A673 (cell line): ENCODE results near the gene TSGA10IP. TPM values are rescaled to one million over a fixed set of nuclear protein-coding genes. Genes with fewer than 3 reads are reported as not detected.
A peak's percentile ranks its signal among the peaks of the same experiment; 100 is the strongest.

ENCODE experiments used
- BruUV-seq: library from RNA; stranded (reverse); fragments of 400-500 nt; replicated peaks from 2 replicates; lab custom pipeline; 2021; lab: Mats Ljungman, UMichigan
- CTCF ChIA-PET: fragments of 300-600 bp; sonication (Branson Sonifier 250); formaldehyde crosslinking; loops from one replicate; lab custom pipeline; 2022; ENCODE audit warnings: antibody characterized with exemption; lab: Charles Lee
- POLR2A ChIA-PET: fragments of 300-600 bp; sonication (Branson Sonifier 250); formaldehyde crosslinking; loops from one replicate; lab custom pipeline; 2022; ENCODE audit warnings: antibody characterized with exemption; ENCODE audit not compliant: low non-redundant PET; lab: Charles Lee
- DNase-seq: peaks from one replicate; pipeline ENCODE4 v3.0.0-alpha.2; 2015; ENCODE audit warnings: low spot score
- H3K27ac ChIP-seq: fragments of 200-600 bp; sonication (generic); 2 replicates; pipeline ENCODE4 v1.5.1; 2016; ENCODE audit warnings: mixed run types, low read depth, mild to moderate bottlenecking, mixed read lengths, antibody characterized with exemption, low read length; ENCODE audit not compliant: poor library complexity, severe bottlenecking
- H3K27me3 ChIP-seq: fragments of 200-600 bp; sonication (generic); replicated peaks from 2 replicates; pipeline ENCODE4 v1.6.1; 2017; ENCODE audit warnings: mixed run types, low read depth, mild to moderate bottlenecking, mixed read lengths, antibody characterized with exemption, low read length; ENCODE audit not compliant: insufficient read depth, poor library complexity
- H3K36me3 ChIP-seq: fragments of 200-600 bp; sonication (generic); 2 replicates; pipeline ENCODE4 v1.6.1; 2016; ENCODE audit warnings: mixed run types, mild to moderate bottlenecking, mixed read lengths, antibody characterized with exemption, low read length; ENCODE audit not compliant: insufficient read depth, poor library complexity, severe bottlenecking
- H3K4me1 ChIP-seq: fragments of 200-600 bp; sonication (generic); 2 replicates; pipeline ENCODE4 v1.6.1; 2017; ENCODE audit warnings: mixed run types, mild to moderate bottlenecking, mixed read lengths, antibody characterized with exemption, low read length; ENCODE audit not compliant: insufficient read depth, poor library complexity, severe bottlenecking
- H3K4me3 ChIP-seq: fragments of 200-600 bp; sonication (generic); 2 replicates; pipeline ENCODE4 v1.5.1; 2016; ENCODE audit warnings: low read depth, mixed run types, mild to moderate bottlenecking, mixed read lengths, low read length; ENCODE audit not compliant: poor library complexity, severe bottlenecking
- H3K9me3 ChIP-seq: fragments of 200-600 bp; sonication (generic); 2 replicates; pipeline ENCODE4 v1.6.1; 2016; ENCODE audit warnings: mixed run types, low read depth, mild to moderate bottlenecking, mixed read lengths, antibody characterized with exemption, low read length; ENCODE audit not compliant: poor library complexity, severe bottlenecking
- CTCF ChIP-seq: fragments of 300-800, 200-600 bp; sonication (generic); conservative IDR thresholded peaks from 2 replicates; pipeline ENCODE4 v1.5.1; 2017; ENCODE audit warnings: low read depth, mild to moderate bottlenecking, antibody characterized with exemption, low read length, moderate library complexity, mixed read lengths
- EZH2 ChIP-seq: fragments of 200-600 bp; sonication (generic); IDR thresholded peaks from 2 replicates; pipeline ENCODE4 v1.6.1; 2017; ENCODE audit warnings: borderline replicate concordance, low read depth, mild to moderate bottlenecking, mixed read lengths, antibody characterized with exemption, low read length; ENCODE audit not compliant: poor library complexity, severe bottlenecking
- intact Hi-C: fragments of 100-400 bp; cut with micrococcal nuclease; formaldehyde crosslinking; loops from one replicate; pipeline ENCODE4 v1.10.0; 2022; ENCODE audit not compliant: unreplicated experiment
- total RNA-seq: library from RNA; stranded (reverse); gene quantifications from 2 replicates; pipeline ENCODE4 v1.2.3, GENCODE V29; 2021

The TSGA10IP gene
- total RNA-seq, 1 experiment from 2014 or later, result not detected

- BruUV-seq, result no TSS peak
- TF ChIP-seq EZH2, result no peak
- no peak for TF ChIP-seq CTCF
- CTCF ChIA-PET, result interaction anchor here (0.6 to 1.2 kb wide), 2 partner anchors 42 to 43 kb away, joined by 3 to 13 read pairs; partner anchors contain the start of genes CCDC85B and FIBP
Observed at GRCh38 chr11:65931773-65932557, 13.3 kb upstream of the TSGA10IP start.

GRCh38 chr11:65932558-65932919, 12.7 kb upstream of the TSGA10IP start:
- intact Hi-C loops, result no loop called here
- Histone ChIP-seq H3K4me1 (no peaks in the 10 kb centered on the region), H3K9me3 (no peaks in the 10 kb centered on the region), H3K4me3 (no peak overlapping the region), H3K27me3 (no peaks in the 10 kb centered on the region), H3K36me3 (no peaks in the 10 kb centered on the region), H3K27ac (no peak overlapping the region)
- ChIA-PET CTCF (interaction anchor here (1.2 kb wide), 1 partner anchor 44 kb away, joined by 13 read pairs; the partner anchor contains the start of gene FIBP), POLR2A (no interaction called here)
- peak; percentile 75 for DNase-seq
- no peak for TF ChIP-seq EZH2
- TF ChIP-seq CTCF, result no peak; the same call in 1 of the 2 replicates
- no TSS peak for BruUV-seq

More at GRCh38 chr11:65931773-65932557, 13.3 kb upstream of the TSGA10IP start:
- H3K36me3 ChIP-seq, result no peaks in the 10 kb centered on the region
- no peak overlapping the region for H3K27ac ChIP-seq
- H3K27me3 ChIP-seq, result no peaks in the 10 kb centered on the region
- H3K4me3 ChIP-seq, result no peak overlapping the region
- no peaks in the 10 kb centered on the region for H3K4me1 ChIP-seq
- H3K9me3 ChIP-seq, result no peaks in the 10 kb centered on the region
- POLR2A ChIA-PET, result no interaction called here
- DNase-seq, result no peak
- intact Hi-C loops, result no loop called here

DNA sequence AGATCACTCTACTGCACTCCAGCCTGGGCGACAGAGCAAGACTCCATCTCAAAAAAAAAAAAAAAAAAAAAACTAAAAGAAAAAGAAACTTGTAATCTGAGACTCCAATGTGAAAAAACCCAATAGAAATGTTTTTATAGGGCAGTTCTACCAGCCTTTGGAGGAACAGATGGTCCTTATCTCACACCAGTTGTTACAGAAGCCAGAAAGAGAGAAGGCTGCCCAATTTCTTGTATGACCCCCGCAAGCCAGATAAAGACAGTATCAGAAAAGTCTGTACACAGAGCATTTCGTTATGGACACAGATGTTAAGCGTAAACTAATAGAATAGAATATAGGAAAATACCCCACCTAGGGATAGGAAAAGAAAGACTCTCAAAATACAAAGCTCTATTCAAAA, 11.3 kb upstream of the TSGA10IP start:
- BruUV-seq, result no TSS peak
- no peaks in the 10 kb centered on the region for H3K9me3 ChIP-seq
- H3K4me1 ChIP-seq, result no peaks in the 10 kb centered on the region
- ChIA-PET POLR2A (interaction anchor here (0.7 kb wide), 1 partner anchor 217 kb away, joined by 5 read pairs; no protein-coding TSS in a partner anchor), CTCF (no interaction called here)
- no peaks in the 10 kb centered on the region for H3K36me3 ChIP-seq
- H3K27ac ChIP-seq, result no peak overlapping the region
- H3K4me3 ChIP-seq, result no peak overlapping the region
- no peak for DNase-seq
- TF ChIP-seq CTCF, result no peak
- no peak for TF ChIP-seq EZH2
- intact Hi-C loops, result no loop called here
- no peaks in the 10 kb centered on the region for H3K27me3 ChIP-seq
